MG63 (cell line): ENCODE results near the gene TMED1. TPM values are rescaled to one million over a fixed set of nuclear protein-coding genes. Genes with fewer than 3 reads are reported as not detected.

ENCODE experiments used
- DNase-seq: peaks from one replicate; pipeline ENCODE4 v3.0.0-alpha.2; 2020
- H3K27me3 ChIP-seq: fragments of 250-450 bp; sonication (Bioruptor Pico); 2 replicates; pipeline ENCODE4 v1.5.1; 2020; ENCODE audit warnings: mild to moderate bottlenecking, moderate library complexity
- H3K36me3 ChIP-seq: fragments of 250-450 bp; sonication (Bioruptor Pico); 2 replicates; pipeline ENCODE4 v1.5.1; 2020; ENCODE audit warnings: mild to moderate bottlenecking, moderate library complexity
- H3K4me3 ChIP-seq: fragments of 250-450 bp; sonication (Bioruptor Pico); 2 replicates; pipeline ENCODE4 v1.5.1; 2020; ENCODE audit warnings: mild to moderate bottlenecking, moderate library complexity
- H3K9me3 ChIP-seq: fragments of 250-450 bp; sonication (Bioruptor Pico); 2 replicates; pipeline ENCODE4 v1.5.1; 2020; ENCODE audit warnings: mild to moderate bottlenecking, moderate library complexity
- total RNA-seq: library from RNA; depleted of rRNA; stranded (reverse); fragments of >200 nt; shearing (Covaris generic); gene quantifications from 2 replicates; pipeline ENCODE4 v1.2.3, GENCODE V29; 2014; ENCODE audit warnings: low replicate concordance

The TMED1 gene
- total RNA-seq, 1 experiment from 2014 or later: 112 TPM

DNA sequence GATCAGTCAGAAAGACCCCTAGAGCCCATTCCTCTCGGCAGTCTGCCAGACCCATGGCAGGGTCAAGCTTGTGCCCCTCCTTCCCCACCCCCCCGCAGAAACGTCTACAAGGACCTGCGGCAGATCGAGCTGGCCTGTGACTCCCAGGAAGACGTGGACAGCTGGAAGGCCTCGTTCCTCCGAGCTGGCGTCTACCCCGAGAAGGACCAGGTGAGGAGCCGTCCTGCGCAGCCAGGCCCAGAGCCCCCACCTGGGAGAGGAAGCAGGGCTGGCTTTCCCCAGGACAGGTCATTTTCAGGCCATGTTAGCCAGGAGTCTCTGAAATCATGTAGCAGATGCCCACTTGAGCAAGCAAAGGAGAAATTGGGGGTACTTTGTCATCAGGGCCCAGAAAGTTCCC is 12.3 kb downstream of the TMED1 start:
- DNase-seq: no peak
- no peak overlapping the region for H3K4me3 ChIP-seq
- no peaks in the 10 kb centered on the region for H3K9me3 ChIP-seq
- H3K27me3 ChIP-seq: no peaks in the 10 kb centered on the region
- H3K36me3 ChIP-seq: peaks cover 74% of the 10 kb centered on the region

DNA sequence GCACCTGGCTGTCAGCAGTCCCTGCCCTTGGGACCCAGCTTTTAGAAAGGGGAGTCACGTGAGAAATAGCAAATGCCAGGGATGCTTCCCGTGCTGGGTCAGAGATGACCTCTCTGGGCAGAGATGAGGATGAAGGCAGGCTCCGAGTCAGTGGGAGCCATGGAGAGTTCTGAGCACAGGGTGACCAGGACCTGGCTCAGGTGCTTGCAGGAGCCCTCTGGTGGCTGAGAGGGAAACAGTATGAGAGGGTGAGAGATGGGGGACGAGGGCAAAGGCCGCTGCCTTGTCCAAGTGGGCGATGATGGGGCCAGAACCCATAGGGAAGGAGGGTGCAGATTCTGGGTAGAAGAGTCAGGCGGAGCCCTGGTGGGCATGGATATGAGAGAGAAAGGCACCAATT is 15.8 kb downstream of the TMED1 start:
- peaks cover 76% of the 10 kb centered on the region for H3K36me3 ChIP-seq
- H3K4me3 ChIP-seq: no peak overlapping the region
- DNase-seq: no peak
- H3K27me3 ChIP-seq: no peaks in the 10 kb centered on the region
- H3K9me3 ChIP-seq: no peaks in the 10 kb centered on the region

DNA sequence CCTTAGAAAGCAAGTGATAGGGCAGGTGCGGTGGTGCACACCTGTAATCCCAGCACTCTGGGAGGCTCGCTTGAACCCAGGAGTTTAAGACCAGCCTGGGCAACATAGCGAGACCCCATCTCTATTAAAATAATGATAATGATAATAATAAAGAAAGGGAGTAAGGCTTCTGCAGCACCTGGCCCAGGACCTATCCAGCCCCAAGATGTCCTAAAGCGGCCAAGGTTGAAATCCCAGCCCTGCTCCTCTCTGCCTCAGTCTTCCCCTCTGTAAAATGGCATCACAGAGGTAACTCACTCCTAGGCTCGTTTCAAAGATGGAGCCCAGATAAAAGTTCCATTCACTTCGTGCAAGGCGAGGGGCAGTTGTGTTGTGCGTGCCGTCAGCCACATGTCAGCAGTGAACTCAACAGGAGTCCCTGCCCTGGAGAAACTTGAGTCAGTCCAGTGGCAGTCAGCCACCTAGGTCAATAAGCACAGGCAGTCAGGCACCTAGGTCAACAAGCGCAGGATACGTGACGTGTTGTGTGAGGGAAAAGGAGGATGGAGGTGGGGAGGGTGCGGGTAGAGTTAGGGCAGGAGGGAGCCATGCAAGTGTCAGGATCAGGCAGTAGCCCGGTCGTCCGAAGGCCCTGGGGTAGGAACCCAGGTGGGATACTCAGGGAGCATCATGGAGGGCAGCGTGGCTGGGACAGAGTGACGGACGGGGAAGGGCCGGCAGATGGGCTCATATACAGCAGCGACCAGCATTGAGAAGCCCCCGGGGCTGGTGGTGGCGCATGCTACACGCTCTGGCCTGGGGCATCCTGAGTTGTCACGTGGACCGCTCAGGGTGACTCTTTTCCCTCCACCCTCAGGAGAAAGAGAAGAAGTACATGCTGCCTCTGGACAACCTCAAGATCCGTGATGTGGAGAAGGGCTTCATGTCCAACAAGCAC is 16.6 kb downstream of the TMED1 start:
- Histone ChIP-seq H3K27me3 (no peaks in the 10 kb centered on the region), H3K36me3 (peaks cover 76% of the 10 kb centered on the region), H3K9me3 (no peaks in the 10 kb centered on the region), H3K4me3 (no peak overlapping the region)
- no peak for DNase-seq

DNA sequence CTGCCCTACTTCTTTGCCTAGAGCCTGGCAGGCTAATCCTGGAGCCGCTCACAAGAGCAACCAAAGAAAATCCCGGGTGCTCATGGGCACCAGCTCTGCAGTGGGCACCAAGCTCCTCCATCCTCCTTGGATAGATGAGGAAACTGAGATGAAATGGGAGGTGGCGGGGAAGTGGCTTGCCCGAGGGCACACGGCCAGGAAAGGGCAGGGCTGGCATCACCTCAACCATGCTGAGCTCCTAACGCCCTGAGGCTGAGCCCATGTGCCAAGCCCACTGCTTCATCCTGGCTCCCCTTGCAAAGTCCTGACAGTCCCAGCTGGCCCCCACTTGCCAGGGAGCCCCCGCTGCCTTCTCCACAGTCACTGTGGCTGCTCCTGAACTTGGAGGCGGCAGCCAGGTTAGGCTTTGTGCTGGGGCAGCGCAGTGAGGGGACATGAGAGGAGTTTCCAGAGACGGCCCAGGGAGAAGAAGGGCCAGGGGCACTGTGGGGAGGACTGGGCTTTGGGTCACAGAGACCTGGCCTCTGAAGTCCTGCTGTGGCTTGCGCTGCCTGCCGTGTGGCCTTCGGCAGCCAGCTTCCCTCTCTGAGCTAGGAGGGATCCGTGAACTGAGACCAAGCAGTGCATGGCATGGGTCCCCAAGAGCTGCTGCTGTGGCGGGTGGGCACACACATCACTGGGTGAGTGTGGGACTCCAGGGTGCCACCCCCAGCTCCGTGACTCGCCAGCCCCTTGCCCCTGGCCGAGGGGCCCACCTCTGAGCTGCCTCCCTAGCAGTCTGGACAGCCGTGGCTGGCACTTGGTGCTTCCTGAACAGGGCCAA is 17.5 kb downstream of the TMED1 start:
- peaks cover 76% of the 10 kb centered on the region for H3K36me3 ChIP-seq
- peak; percentile 93 for DNase-seq
- H3K27me3 ChIP-seq: no peaks in the 10 kb centered on the region
- no peaks in the 10 kb centered on the region for H3K9me3 ChIP-seq
- peak overlapping the region; percentile 20 for H3K4me3 ChIP-seq

DNA sequence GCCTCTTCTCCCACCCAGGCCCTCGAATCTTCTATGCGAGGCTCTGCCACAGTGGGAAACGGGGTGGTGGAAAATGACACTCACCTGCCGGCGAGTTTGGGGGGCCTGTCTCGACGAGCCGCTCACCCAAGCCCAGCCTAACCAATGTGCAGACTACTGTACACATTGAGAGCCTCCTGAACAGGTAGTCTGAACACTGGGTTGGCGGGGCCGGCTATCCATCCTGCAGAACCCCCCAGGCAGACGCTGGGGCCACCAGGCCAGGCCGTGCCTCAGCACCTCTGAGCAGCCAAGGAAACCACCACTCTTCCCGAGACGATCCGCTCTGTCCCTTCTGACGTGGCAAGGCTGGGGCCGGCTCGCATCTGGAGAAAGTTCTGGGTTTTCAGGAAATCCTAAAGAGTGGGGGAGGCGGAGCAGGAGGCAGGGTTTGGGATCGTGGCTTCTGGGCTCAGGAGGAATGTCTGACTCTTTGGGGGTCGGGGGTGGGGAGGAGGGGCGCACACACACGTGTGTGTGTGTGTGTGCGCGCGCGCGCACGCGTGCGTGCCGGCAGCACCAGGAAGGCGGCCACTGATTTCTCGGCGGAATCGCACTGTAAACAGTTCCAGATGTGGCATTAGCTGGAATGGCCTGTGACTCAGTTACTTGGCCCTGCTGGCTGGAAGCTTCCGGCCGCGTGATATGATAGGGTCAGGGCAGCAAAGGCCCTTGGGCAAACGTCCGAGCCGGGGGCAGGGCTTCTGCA is 18.5 kb downstream of the TMED1 start:
- Histone ChIP-seq H3K36me3 (peaks cover 80% of the 10 kb centered on the region), H3K4me3 (peak overlapping the region; percentile 88), H3K27me3 (no peaks in the 10 kb centered on the region), H3K9me3 (no peaks in the 10 kb centered on the region)
- peak; percentile 98 for DNase-seq

DNA sequence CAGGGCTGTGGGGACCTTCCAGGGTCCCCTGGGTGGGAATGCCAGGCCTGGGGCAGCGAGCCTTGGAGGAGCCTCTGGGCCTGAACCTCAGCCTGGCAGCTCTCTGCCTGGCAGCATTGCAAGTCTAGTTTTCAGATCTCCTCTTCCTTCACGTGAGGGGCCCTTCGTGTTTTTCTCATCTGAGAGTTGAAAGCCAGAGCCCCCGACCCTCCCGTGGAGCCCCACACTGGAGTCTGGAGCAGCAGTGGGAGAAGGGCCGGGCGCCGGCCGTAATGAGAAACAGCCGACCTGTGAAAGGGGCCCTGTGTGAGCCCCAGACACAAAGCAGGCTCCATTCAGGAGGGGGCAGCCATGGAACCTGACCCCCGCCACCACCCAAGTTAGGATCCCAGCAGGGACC is 19.3 kb downstream of the TMED1 start:
- H3K9me3 ChIP-seq: no peaks in the 10 kb centered on the region
- no peak for DNase-seq
- no peaks in the 10 kb centered on the region for H3K27me3 ChIP-seq
- H3K4me3 ChIP-seq: peak overlapping the region; percentile 88
- peaks cover 81% of the 10 kb centered on the region for H3K36me3 ChIP-seq

DNA sequence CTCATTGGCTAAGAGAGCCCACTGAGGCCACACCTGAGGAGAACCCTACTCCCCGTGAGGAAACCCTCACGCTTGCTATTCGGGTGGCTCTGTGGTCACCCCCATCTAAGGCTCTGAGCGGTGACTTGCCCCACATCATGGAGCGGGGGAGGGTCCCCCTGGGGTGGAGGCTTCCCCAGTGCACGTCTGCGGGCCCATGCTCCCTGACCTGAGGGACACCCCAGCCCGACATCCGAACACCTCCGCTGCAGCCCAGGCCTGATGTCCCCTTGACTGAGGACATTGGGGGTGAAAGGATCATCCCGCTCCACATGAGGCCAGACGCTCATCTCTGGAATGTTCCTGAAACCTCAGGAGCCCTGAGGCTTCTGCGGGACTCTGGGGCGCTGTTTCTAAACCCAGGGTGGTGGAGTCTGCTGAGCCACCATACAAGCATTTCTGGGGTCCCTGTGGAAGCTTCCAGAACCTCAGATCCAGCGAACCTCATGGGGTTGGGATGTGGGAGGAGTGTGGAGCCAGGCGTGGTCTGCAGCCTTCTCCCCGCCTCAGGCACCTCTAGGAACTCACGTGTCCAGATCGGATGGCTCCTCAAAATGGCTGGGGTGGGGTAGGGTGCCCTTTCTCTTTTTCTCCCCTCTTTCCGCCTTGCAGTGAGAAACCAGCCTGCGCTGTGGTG is 19.9 kb downstream of the TMED1 start:
- no peaks in the 10 kb centered on the region for H3K9me3 ChIP-seq
- DNase-seq: peak; percentile 65
- H3K36me3 ChIP-seq: peaks cover 78% of the 10 kb centered on the region
- peak overlapping the region; percentile 88 for H3K4me3 ChIP-seq
- H3K27me3 ChIP-seq: no peaks in the 10 kb centered on the region

DNA sequence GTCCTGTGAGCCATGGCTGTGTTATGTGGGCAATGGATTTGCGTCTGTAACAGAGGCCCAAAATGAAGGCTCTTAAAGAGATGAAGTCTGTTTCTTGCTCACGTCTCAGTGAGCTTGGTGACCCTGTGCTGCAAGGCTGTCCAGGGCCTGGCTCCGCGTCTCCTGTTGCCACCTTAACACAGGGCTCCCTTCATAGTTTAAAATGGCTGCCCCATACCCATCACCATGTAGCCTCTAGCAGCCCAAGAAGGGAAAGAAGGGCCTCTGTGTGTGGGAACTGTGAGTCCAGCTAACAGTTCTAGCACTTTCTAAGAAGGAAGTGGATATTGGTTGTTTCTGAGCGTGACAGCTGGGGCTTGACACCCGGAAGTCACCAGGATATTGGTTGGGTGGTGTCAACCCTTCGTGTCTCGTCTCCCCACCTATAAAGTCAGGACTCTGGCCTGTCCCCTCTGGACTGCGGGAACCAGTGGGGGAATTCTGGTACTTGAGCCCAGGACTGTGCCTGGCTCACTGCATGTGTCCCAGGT is 20.9 kb downstream of the TMED1 start:
- DNase-seq: no peak
- no peaks in the 10 kb centered on the region for H3K9me3 ChIP-seq
- peaks cover 74% of the 10 kb centered on the region for H3K36me3 ChIP-seq
- peak overlapping the region; percentile 88 for H3K4me3 ChIP-seq
- H3K27me3 ChIP-seq: no peaks in the 10 kb centered on the region

DNA sequence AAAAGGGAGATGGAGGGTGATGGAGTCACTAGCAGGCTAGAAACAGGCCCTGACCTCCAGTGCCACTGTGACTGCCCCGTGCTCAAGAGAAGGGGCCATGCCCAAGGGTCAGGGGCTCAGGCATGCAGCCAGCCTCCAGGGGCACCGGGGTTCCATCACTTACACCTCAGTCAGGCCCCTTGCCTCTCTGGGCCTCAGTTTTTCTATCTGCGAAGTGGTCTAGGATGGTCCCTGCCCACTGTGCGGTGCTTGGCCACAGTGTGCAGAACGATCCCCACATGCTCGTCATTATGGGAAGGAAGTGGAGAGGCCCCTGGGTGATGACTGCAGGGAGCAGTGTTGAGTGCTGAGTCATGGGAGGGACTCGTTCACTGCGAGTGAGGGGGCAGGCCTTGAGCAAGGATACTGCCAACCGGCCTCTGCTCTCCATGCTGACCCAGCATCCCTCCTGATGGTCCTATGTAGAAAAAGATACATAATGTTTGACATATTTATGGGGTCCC is 23.1 kb downstream of the TMED1 start:
- H3K27me3 ChIP-seq: no peaks in the 10 kb centered on the region
- no peaks in the 10 kb centered on the region for H3K9me3 ChIP-seq
- H3K36me3 ChIP-seq: peaks cover 78% of the 10 kb centered on the region
- H3K4me3 ChIP-seq: no peak overlapping the region
- DNase-seq: peak; percentile 95

DNA sequence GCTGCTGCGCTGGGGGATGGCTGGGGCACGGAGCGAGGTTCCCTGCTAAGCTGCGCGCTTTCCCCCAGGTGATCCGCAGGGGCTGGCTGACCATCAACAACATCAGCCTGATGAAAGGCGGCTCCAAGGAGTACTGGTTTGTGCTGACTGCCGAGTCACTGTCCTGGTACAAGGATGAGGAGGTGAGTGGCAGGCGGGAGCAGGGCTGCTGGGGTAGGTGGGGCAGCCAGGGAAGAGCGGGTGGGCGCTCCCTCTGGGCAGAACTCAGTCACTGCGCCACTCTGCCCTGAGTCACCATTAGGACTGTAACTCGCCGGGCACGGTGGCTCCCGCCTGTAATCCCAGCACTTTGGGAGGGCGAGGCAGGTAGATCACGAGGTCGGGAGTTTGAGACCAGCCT is 23.8 kb downstream of the TMED1 start:
- Histone ChIP-seq H3K36me3 (peaks cover 77% of the 10 kb centered on the region), H3K4me3 (no peak overlapping the region), H3K9me3 (no peaks in the 10 kb centered on the region), H3K27me3 (no peaks in the 10 kb centered on the region)
- no peak for DNase-seq

DNA sequence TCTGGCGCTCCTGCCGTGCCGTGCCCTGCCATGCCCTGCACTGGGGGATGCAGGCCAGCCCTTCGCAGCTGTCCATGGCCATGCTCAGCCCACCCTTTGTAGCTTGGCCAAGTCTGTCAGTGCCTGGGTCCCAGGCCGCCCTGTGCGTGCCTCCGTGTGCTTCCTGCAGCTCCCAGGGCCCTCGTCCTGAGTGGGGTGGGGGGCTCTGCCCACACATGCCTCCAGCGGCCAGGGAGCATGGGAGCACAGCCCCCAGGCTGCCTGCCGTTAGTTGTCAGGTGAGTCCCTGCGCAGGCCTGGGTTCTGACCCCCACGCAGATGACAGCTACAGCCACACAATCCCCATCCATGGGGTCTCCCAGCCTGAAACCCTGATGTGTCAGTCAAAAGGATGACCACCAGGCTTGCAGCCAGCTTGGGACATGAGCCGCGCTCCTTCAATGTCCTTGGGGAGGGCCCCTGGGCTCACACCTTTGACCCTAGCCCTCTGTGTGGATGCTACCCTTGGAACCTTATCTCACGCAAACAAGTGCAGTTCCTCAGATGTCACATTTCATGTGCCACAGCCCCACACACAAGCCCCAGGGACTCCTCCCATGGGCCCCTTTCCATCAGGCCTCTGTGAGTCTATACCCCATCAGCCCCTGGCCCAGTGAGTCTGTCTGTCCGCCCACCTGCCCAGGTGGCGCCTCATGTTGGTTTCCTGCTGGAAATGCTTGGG is 24.5 kb downstream of the TMED1 start:
- peaks cover 71% of the 10 kb centered on the region for H3K36me3 ChIP-seq
- no peaks in the 10 kb centered on the region for H3K9me3 ChIP-seq
- H3K4me3 ChIP-seq: no peak overlapping the region
- H3K27me3 ChIP-seq: no peaks in the 10 kb centered on the region
- no peak for DNase-seq

DNA sequence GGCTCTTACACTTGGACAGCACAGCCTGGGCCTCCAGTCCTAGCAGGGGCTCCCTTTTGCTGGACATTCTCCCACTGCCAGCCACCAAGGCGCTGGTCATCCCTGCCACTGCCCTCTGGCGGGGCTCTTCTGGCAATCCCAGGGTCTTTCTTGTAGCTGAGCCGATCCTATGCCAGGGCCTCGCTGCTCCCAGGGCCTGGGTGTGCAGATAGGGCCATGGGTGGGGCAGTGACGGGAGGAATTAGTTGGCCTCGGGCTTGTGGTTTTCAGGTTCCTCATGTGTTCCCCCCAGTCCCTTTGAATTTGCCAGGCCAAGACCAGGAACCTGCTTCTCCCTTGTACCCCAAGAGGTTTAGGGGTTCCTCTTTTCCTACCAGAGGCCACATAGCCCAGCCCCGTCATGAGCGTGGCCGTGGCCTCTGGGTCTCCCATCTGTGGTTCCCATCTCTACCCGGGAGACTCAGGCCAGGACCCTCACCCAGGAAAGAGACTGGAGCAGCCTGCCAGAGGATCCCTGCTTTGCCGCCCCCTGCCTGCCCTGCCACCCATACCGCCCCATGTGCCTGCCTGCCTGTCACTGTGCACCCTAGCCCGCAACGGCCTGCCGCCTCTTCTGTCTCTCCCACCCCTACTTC is 26.2 kb downstream of the TMED1 start:
- Histone ChIP-seq H3K36me3 (peaks cover 64% of the 10 kb centered on the region), H3K9me3 (no peaks in the 10 kb centered on the region)
- DNase-seq: no peak

DNA sequence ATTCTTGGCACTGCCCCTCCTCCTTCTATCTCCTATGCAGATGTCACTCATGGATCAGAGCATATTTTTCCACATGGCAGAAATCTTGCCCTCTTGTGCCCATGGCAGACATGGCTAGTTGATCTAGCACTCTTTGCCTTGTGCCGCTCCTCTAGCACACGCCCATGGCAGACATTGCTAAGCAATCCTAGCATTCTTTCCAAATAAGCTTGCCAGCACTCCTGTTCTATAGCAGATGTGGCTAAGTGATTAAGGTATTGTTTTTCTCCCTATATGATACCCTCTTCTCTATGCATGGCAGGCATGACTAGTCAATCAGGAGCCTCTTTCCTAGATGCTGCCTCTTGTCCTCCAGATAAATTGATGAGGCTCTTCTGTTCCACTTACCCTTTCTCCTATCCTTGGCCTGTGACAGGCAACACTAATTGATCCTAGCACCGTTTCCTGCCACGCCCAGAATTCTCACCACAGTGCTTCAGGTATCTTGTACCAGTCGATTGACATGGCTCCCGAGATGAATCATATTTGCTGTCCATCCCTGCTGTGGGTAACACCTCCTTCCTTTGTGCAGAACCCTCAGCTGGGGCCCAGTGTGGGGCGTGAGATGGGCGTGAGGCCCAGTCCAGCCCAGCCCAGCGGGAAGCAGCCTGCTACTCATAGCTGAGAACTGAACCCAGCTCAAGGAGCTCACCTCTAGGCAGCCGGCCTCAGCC is 26.9 kb downstream of the TMED1 start:
- H3K36me3 ChIP-seq: peaks cover 64% of the 10 kb centered on the region
- H3K4me3 ChIP-seq: no peak overlapping the region
- H3K9me3 ChIP-seq: no peaks in the 10 kb centered on the region
- DNase-seq: peak; percentile 93
- no peaks in the 10 kb centered on the region for H3K27me3 ChIP-seq

More for the DNA sequence above, 26.2 kb downstream of the TMED1 start:
- H3K27me3 ChIP-seq: no peaks in the 10 kb centered on the region
- no peak overlapping the region for H3K4me3 ChIP-seq

DNA sequence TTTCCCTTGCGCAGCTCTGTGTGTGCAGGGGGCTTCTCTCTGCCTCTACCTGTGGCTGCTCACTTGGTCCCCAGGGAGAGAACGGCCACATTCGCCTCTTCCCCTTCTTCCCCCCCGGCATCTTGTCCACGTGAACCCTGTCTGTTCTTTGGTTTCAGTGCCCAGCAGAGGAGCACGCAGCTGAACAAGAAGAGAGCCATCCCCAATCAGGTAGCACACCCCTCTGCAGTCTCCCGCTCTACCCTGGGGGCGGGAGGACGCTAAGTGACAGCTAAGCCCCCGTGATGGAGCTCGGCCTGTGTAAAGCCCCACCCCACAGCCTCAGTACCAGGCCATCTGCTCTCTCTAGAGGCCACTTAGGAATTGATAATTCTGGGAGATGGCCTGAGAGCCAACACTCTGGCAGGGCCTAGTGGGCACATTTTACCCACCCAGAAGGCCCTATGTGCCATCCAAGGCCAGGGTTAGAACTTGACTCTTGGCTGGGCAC is 30.2 kb downstream of the TMED1 start:
- Histone ChIP-seq H3K4me3 (no peak overlapping the region), H3K36me3 (peaks cover 65% of the 10 kb centered on the region), H3K27me3 (no peaks in the 10 kb centered on the region), H3K9me3 (no peaks in the 10 kb centered on the region)
- DNase-seq: no peak
